ENCODE results near the gene ADAMTS9. TPM values are rescaled to one million over a fixed set of nuclear protein-coding genes. Genes with fewer than 3 reads are reported as not detected.

ADAMTS9 gene
- total RNA-seq, 1 donor, result 0.54 TPM

GRCh38 chr3:64686446-64686908 lies 1.3 kb downstream of the ADAMTS9 start:
- no peak for TF ChIP-seq CTCF (IDR thresholded peaks at IDR 0.05; ENCODE audit: insufficient read depth, low read length)
- DNase-seq (ENCODE audit: low read depth), result no peak
- peak overlapping the region; percentile 78 for H3K4me3 ChIP-seq (ENCODE audit: low read depth, low read length)

- peak overlapping the region; percentile 78 for H3K4me3 ChIP-seq (ENCODE audit: low read depth, low read length)
- peak; percentile 86 for DNase-seq (ENCODE audit: low read depth)
- TF ChIP-seq CTCF (IDR thresholded peaks at IDR 0.05; ENCODE audit: insufficient read depth, low read length), result peak; percentile 17
Measured at GRCh38 chr3:64685800-64686445, 1.9 kb downstream of the ADAMTS9 start.

- DNase-seq (ENCODE audit: low read depth), result peak; percentile 65
Measured at GRCh38 chr3:64685331-64685799, 2.4 kb downstream of the ADAMTS9 start.

GRCh38 chr3:64684715-64685261 lies 3.0 kb downstream of the ADAMTS9 start:
- peak; percentile 5 for DNase-seq (ENCODE audit: low read depth)
- no peak for TF ChIP-seq CTCF (IDR thresholded peaks at IDR 0.05; ENCODE audit: insufficient read depth, low read length)
- H3K4me3 ChIP-seq (ENCODE audit: low read depth, low read length), result peak overlapping the region; percentile 78

More at GRCh38 chr3:64685331-64685799, 2.4 kb downstream of the ADAMTS9 start:
- TF ChIP-seq CTCF (IDR thresholded peaks at IDR 0.05; ENCODE audit: insufficient read depth, low read length), result no peak
- H3K4me3 ChIP-seq (ENCODE audit: low read depth, low read length), result peak overlapping the region; percentile 78

GRCh38 chr3:64681827-64682226 lies 6.0 kb downstream of the ADAMTS9 start:
- no peak for DNase-seq (ENCODE audit: low read depth)
- no peak for TF ChIP-seq CTCF (IDR thresholded peaks at IDR 0.05; ENCODE audit: insufficient read depth, low read length)
- no peak overlapping the region for H3K4me3 ChIP-seq (ENCODE audit: low read depth, low read length)

GRCh38 chr3:64681015-64681414 lies 6.8 kb downstream of the ADAMTS9 start:
- no peak overlapping the region for H3K4me3 ChIP-seq (ENCODE audit: low read depth, low read length)
- no peak for TF ChIP-seq CTCF (IDR thresholded peaks at IDR 0.05; ENCODE audit: insufficient read depth, low read length)
- no peak for DNase-seq (ENCODE audit: low read depth)
